ENCODE results near the gene TRIM61. TPM values are rescaled to one million over a fixed set of nuclear protein-coding genes. Genes with fewer than 3 reads are reported as not detected.
"Not testable (repeated sequence)": the region's sequence is repeated elsewhere in the genome, so short reads cannot be mapped to it uniquely, and the experiment has no call there.

TRIM61 gene
- 4.0 TPM for polyA plus RNA-seq (2013, experiment 1 of 2)
- 4.1 TPM for polyA plus RNA-seq (2013, experiment 2 of 2)

DNA sequence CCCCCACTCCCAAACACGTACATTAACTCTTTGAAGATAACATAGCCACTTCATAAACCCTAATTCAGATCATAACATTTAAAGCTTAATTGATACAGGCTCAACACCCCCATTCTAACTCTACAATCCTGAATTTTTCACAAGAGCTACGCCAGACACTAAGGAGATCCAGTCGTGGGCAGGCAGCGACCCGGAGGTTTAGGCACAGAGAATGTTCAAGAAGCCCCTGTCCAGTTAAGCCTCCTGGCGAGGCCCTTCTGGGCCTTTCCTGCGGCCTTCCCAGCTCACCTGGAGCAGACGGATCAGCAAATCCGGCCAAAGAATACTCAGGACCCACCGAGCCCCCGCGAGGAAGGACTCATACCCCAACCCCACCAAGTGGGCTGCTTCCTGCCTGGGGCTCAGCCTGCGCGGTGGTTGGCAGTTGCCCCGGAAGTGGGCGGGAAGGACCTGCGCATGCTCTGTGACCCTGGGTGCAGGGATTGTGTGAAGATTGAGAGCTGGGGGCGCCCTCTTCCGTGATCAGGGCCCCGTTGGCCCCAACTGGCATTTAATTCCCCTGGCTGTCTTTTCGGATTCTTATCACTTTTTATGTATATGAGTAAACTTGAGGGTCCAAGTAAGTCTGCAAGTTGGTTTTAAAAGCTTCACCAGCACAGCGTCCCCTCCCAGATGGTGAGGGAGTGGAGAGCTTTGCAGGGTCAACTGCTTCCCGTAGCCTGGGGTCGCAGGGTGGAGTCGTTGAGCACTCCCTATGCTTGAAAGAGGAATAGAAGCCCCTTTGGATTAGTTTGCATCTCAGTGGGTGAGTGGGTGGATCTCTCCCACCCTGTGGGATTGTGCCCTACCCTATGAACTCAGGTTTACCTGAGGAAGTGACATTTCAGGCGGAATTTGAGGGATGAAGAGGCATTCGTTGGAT is at the start of gene TRIM61:
Gene TRIM61, minus strand, starts transcription at position 415 of the 922 bp plus-strand sequence. CDS start 7,655 bp downstream, outside the sequence.
- peak; percentile 92 for DNase-seq
- no peak within 1 kb of the TSS for H3K4ac ChIP-seq (ENCODE audit: low read depth, low read length)

DNA sequence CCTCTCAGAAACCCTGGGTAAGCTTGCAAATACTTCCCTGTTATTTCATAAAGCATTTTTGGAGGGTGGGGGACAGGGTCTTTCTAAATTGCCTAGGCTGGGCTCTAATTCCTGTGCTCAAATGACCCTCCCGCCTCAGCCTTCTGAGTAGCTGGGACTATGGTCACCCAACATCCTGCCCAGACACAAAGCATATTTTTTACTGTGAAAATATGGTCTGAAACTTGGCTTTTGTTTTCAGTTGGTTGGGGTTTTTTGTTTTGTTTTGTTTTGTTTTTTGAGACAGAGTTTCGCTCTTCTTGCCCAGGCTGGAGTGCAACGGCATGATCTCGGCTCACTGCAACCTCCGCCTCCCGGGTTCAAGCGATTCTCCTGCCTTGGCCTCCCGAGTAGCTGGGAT is 48.3 kb upstream of the TRIM61 start:
- WGBS (ENCODE audit: extremely low coverage, insufficient coverage, low lambda C conversion rate): no CpG with 5 or more reads among the region's 8 CpGs
- not testable (repeated sequence) for H3K56ac ChIP-seq (ENCODE audit: low read length); H2BK5ac ChIP-seq (ENCODE audit: low read length); H3K4me1 ChIP-seq (ENCODE audit: control insufficient read depth, low read depth, low read length); H3K27ac ChIP-seq (ENCODE audit: low read depth, low read length); H3K9ac ChIP-seq (ENCODE audit: low read length); H3K79me1 ChIP-seq (ENCODE audit: low read length); H3K27me3 ChIP-seq (ENCODE audit: insufficient read depth, low read length, poor library complexity); H2BK15ac ChIP-seq (replicated peaks; ENCODE audit: low read depth); H4K8ac ChIP-seq (ENCODE audit: low read depth, low read length); H3K4ac ChIP-seq (ENCODE audit: low read depth, low read length); H2BK120ac ChIP-seq (ENCODE audit: low read depth, low read length); H3K36me3 ChIP-seq (ENCODE audit: control insufficient read depth, insufficient read depth, low read length); H3K18ac ChIP-seq (ENCODE audit: low read length); H3K79me2 ChIP-seq (ENCODE audit: control insufficient read depth, insufficient read depth, low read length); H3K4me3 ChIP-seq (ENCODE audit: low read length); H2AK5ac ChIP-seq (ENCODE audit: low read length); H3K23ac ChIP-seq (ENCODE audit: low read length); DNase-seq; H3K4me2 ChIP-seq (ENCODE audit: low read length); H4K5ac ChIP-seq (ENCODE audit: low read length)

More for the DNA sequence above, at the start of gene TRIM61:
- Histone ChIP-seq H3K23ac (ENCODE audit: low read length) (no peak within 1 kb of the TSS), H3K56ac (ENCODE audit: low read length) (peak within 1 kb of the TSS; percentile 94), H2BK120ac (ENCODE audit: low read depth, low read length) (no peak within 1 kb of the TSS), H3K36me3 (ENCODE audit: control insufficient read depth, insufficient read depth, low read length) (no peaks in the 10 kb centered on the region), H3K18ac (ENCODE audit: low read length) (peak within 1 kb of the TSS; percentile 44), H3K9ac (ENCODE audit: low read length) (peak within 1 kb of the TSS; percentile 96), H3K27ac (ENCODE audit: low read depth, low read length) (no peak within 1 kb of the TSS), H3K79me2 (ENCODE audit: control insufficient read depth, insufficient read depth, low read length) (peaks cover 9% of the 10 kb centered on the region), H3K4me1 (ENCODE audit: control insufficient read depth, low read depth, low read length) (peaks cover 4% of the 10 kb centered on the region), H3K4me2 (ENCODE audit: low read length) (peak within 1 kb of the TSS; percentile 90), H3K4me3 (ENCODE audit: low read length) (peak within 1 kb of the TSS; percentile 97), H4K5ac (ENCODE audit: low read length) (no peak within 1 kb of the TSS), H2AK5ac (ENCODE audit: low read length) (no peak within 1 kb of the TSS), H3K27me3 (ENCODE audit: insufficient read depth, low read length, poor library complexity) (no peaks in the 10 kb centered on the region), H2BK15ac (replicated peaks; ENCODE audit: low read depth) (no peak within 1 kb of the TSS), H4K8ac (ENCODE audit: low read depth, low read length) (no peak within 1 kb of the TSS), H3K79me1 (ENCODE audit: low read length) (peaks cover 4% of the 10 kb centered on the region), H2BK5ac (ENCODE audit: low read length) (peak within 1 kb of the TSS; percentile 59)
- WGBS (ENCODE audit: extremely low coverage, insufficient coverage, low lambda C conversion rate): no CpG with 5 or more reads among the region's 27 CpGs

DNA sequence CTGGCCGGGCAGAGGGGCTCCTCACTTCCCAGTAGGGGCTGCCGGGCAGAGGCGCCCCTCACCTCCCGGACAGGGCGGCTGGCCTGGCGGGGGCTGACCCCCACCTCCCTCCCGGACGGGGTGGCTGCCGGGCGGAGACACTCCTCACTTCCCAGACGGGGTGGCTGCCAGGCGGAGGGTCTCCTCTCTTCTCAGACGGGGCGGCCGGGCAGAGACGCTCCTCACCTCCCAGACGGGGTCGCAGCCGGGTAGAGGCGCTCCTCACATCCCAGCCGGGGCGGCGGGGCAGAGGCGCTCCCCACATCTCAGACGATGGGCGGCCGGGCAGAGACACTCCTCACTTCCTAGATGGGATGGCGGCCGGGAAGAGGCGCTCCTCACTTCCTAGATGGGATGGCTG is 42.5 kb upstream of the TRIM61 start:
- H3K79me1 ChIP-seq (ENCODE audit: low read length); DNase-seq; H2BK5ac ChIP-seq (ENCODE audit: low read length); H3K18ac ChIP-seq (ENCODE audit: low read length); H2BK120ac ChIP-seq (ENCODE audit: low read depth, low read length); H3K9ac ChIP-seq (ENCODE audit: low read length); H3K56ac ChIP-seq (ENCODE audit: low read length); H4K8ac ChIP-seq (ENCODE audit: low read depth, low read length); H2BK15ac ChIP-seq (replicated peaks; ENCODE audit: low read depth); H3K27me3 ChIP-seq (ENCODE audit: insufficient read depth, low read length, poor library complexity); H3K4ac ChIP-seq (ENCODE audit: low read depth, low read length); H3K4me1 ChIP-seq (ENCODE audit: control insufficient read depth, low read depth, low read length); H3K4me3 ChIP-seq (ENCODE audit: low read length); H3K23ac ChIP-seq (ENCODE audit: low read length); H2AK5ac ChIP-seq (ENCODE audit: low read length); H3K4me2 ChIP-seq (ENCODE audit: low read length); H3K36me3 ChIP-seq (ENCODE audit: control insufficient read depth, insufficient read depth, low read length); H4K5ac ChIP-seq (ENCODE audit: low read length); H3K27ac ChIP-seq (ENCODE audit: low read depth, low read length); H3K79me2 ChIP-seq (ENCODE audit: control insufficient read depth, insufficient read depth, low read length): not testable (repeated sequence)
- WGBS (ENCODE audit: extremely low coverage, insufficient coverage, low lambda C conversion rate): no CpG with 5 or more reads among the region's 30 CpGs

DNA sequence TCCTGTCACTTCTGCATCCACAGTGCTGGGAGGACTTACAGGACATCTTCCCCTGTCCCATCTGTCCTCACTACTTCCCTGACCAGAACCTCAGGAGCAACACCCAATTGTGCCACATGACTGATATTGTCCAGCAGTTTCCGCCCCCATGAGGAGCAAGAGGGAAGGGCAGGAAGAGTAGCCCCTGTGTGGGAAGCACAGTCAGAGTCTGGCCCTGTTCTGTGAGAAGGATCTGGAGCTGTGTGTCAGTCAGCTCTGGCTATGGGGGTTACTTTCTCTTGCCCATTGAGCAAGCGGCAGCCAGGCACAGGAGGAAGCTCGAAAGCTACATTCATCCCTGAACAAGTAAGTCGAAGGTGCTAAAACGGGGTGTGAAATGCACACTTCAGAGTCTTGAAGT is 39.5 kb upstream of the TRIM61 start:
- H3K4ac ChIP-seq (ENCODE audit: low read depth, low read length): no peak overlapping the region
- peak; percentile 71 for DNase-seq
- no peak overlapping the region for H3K27ac ChIP-seq (ENCODE audit: low read depth, low read length)

DNA sequence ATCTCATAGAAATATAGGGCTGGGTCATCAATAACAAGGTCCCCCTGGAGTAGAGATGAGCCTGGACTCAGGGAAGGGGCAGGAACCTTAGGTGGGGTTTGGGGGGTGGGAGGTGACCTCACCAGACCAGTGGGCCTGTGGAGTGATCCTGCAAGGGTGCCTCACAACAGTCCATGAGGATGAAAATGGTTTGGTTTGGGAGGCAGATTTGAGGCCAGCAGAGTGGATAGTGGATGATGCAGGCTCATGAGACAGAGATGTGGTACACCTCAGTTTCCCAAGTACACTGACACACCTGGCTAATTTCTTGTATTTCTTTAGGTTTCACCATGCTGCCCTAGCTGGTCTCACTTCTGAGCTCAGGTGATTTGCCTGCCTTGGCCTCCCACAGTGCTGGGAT is 36.2 kb upstream of the TRIM61 start:
- Histone ChIP-seq H3K27me3 (ENCODE audit: insufficient read depth, low read length, poor library complexity) (no peaks in the 10 kb centered on the region), H4K8ac (ENCODE audit: low read depth, low read length) (no peak overlapping the region), H3K79me1 (ENCODE audit: low read length) (no peaks in the 10 kb centered on the region), H2AK5ac (ENCODE audit: low read length) (no peak overlapping the region), H3K4me1 (ENCODE audit: control insufficient read depth, low read depth, low read length) (no peaks in the 10 kb centered on the region), H2BK5ac (ENCODE audit: low read length) (no peak overlapping the region), H3K27ac (ENCODE audit: low read depth, low read length) (no peak overlapping the region), H2BK15ac (replicated peaks; ENCODE audit: low read depth) (no peak overlapping the region), H2BK120ac (ENCODE audit: low read depth, low read length) (no peak overlapping the region), H3K79me2 (ENCODE audit: control insufficient read depth, insufficient read depth, low read length) (no peaks in the 10 kb centered on the region), H3K4ac (ENCODE audit: low read depth, low read length) (no peak overlapping the region), H3K18ac (ENCODE audit: low read length) (no peak overlapping the region), H3K4me2 (ENCODE audit: low read length) (no peak overlapping the region), H3K36me3 (ENCODE audit: control insufficient read depth, insufficient read depth, low read length) (no peaks in the 10 kb centered on the region), H3K23ac (ENCODE audit: low read length) (no peak overlapping the region), H3K4me3 (ENCODE audit: low read length) (no peak overlapping the region), H3K9ac (ENCODE audit: low read length) (no peak overlapping the region), H4K5ac (ENCODE audit: low read length) (no peak overlapping the region), H3K56ac (ENCODE audit: low read length) (no peak overlapping the region)
- no peak for DNase-seq

More for the DNA sequence above, 39.5 kb upstream of the TRIM61 start:
- Histone ChIP-seq H3K27me3 (ENCODE audit: insufficient read depth, low read length, poor library complexity) (no peaks in the 10 kb centered on the region), H3K4me2 (ENCODE audit: low read length) (no peak overlapping the region), H2BK120ac (ENCODE audit: low read depth, low read length) (no peak overlapping the region), H4K5ac (ENCODE audit: low read length) (no peak overlapping the region), H3K79me1 (ENCODE audit: low read length) (no peaks in the 10 kb centered on the region), H2BK15ac (replicated peaks; ENCODE audit: low read depth) (no peak overlapping the region), H2AK5ac (ENCODE audit: low read length) (no peak overlapping the region), H2BK5ac (ENCODE audit: low read length) (no peak overlapping the region), H3K23ac (ENCODE audit: low read length) (no peak overlapping the region), H3K4me3 (ENCODE audit: low read length) (no peak overlapping the region), H3K9ac (ENCODE audit: low read length) (no peak overlapping the region), H3K79me2 (ENCODE audit: control insufficient read depth, insufficient read depth, low read length) (no peaks in the 10 kb centered on the region), H4K8ac (ENCODE audit: low read depth, low read length) (no peak overlapping the region), H3K18ac (ENCODE audit: low read length) (no peak overlapping the region), H3K56ac (ENCODE audit: low read length) (no peak overlapping the region), H3K36me3 (ENCODE audit: control insufficient read depth, insufficient read depth, low read length) (no peaks in the 10 kb centered on the region), H3K4me1 (ENCODE audit: control insufficient read depth, low read depth, low read length) (no peaks in the 10 kb centered on the region)
- no CpG with 5 or more reads among the region's 5 CpGs for WGBS (ENCODE audit: extremely low coverage, insufficient coverage, low lambda C conversion rate)
